B cell (primary cell): ENCODE results near the gene TMEM82.

Experiments
- EZH2 ChIP-seq: IDR thresholded peaks from 2 replicates; pipeline ENCODE4 v1.6.1; 2012; ENCODE audit warnings: borderline replicate concordance, low read depth, mild to moderate bottlenecking, moderate library complexity, low read length; ENCODE audit not compliant: insufficient read depth, poor library complexity, severe bottlenecking
- TF ChIP-seq, protein P1 (sequence below): fragments of 200-600 bp; IDR thresholded peaks from one replicate; pipeline ENCODE4 v1.8.0; 2022; ENCODE audit warnings: antibody characterized with exemption, mild to moderate bottlenecking

DNA sequence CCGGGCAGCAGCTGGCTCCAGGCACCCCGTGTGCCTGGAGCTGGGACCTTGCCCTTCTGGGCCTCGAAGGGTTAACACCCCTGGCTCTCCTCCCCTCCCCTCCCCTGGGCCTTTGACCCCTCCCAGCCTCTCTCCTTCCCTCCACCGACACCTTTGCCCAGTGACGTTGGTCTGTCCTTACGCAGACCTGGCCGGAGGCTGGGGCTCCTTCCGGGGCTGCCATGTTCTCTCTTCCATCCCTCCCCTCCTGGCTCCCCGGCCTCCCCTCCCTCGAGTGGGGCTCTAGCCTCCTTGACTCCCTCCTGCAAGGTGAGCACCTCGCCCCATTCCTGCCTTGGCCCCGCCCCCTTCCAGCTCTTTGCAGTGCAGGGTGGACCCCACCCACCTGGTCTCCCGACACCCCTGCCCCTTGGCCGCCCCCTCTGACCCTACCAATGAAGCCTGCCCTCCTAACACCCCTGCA, at the start of gene TMEM82:
- TF ChIP-seq, protein P1, sequence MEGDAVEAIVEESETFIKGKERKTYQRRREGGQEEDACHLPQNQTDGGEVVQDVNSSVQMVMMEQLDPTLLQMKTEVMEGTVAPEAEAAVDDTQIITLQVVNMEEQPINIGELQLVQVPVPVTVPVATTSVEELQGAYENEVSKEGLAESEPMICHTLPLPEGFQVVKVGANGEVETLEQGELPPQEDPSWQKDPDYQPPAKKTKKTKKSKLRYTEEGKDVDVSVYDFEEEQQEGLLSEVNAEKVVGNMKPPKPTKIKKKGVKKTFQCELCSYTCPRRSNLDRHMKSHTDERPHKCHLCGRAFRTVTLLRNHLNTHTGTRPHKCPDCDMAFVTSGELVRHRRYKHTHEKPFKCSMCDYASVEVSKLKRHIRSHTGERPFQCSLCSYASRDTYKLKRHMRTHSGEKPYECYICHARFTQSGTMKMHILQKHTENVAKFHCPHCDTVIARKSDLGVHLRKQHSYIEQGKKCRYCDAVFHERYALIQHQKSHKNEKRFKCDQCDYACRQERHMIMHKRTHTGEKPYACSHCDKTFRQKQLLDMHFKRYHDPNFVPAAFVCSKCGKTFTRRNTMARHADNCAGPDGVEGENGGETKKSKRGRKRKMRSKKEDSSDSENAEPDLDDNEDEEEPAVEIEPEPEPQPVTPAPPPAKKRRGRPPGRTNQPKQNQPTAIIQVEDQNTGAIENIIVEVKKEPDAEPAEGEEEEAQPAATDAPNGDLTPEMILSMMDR: no peak
- TF ChIP-seq EZH2: no peak
